ENCODE measurements around the gene PSMD3.

Gene PSMD3

DNA sequence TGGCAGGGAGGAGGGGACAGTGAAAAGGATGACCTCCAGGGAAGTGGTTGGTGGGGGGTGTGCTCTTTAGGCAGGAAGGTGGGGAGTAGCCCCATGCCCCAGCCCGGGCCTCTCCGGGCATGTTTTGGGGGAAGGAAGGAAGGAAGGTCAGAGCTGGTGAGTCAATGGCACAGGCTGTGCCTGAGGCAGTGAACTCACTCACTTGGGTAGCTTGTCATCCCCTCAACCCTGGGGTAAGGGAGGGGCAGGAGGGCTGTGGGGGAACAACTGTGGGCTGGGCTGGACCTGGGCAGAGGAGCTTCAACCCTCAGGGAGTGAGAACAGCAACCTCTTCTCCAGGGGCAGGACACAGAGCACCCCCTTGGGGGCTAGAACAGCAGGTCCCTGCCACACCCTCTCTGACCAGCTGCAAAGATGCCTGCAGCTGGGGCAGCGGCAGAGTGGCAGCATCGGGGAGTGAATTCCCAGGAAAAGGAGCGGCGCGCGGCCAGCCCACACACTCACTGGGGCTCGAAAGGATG lies 40.9 kb downstream of the PSMD3 start:
- H3K4me1 ChIP-seq (ENCODE audit: control insufficient read depth in 1 of 2, insufficient read depth in 2 of 2, low read length in 2 of 2) = peaks cover 0 to 5% of the 10 kb centered on the region in 2 donors
- no peaks in the 10 kb centered on the region for H3K9me3 ChIP-seq (ENCODE audit: control insufficient read depth in 1 of 2, low read length in 2 of 2)
- no peaks in the 10 kb centered on the region for H3K27me3 ChIP-seq (ENCODE audit: control insufficient read depth in 1 of 2, insufficient read depth in 2 of 2, low read length in 2 of 2)
- no peak overlapping the region for H3K4me3 ChIP-seq (ENCODE audit: low read depth in 1 of 2, low read length in 2 of 2)
- H3K9ac ChIP-seq (ENCODE audit: low read depth in 1 of 2, low read length in 2 of 2) = no peak overlapping the region
- H3K27ac ChIP-seq (ENCODE audit: low read depth, low read length) = no peak overlapping the region
- H3K36me3 ChIP-seq (ENCODE audit: control insufficient read depth in 1 of 2, insufficient read depth in 2 of 2, low read length in 2 of 2) = peaks cover 23 to 61% of the 10 kb centered on the region in 2 donors

DNA sequence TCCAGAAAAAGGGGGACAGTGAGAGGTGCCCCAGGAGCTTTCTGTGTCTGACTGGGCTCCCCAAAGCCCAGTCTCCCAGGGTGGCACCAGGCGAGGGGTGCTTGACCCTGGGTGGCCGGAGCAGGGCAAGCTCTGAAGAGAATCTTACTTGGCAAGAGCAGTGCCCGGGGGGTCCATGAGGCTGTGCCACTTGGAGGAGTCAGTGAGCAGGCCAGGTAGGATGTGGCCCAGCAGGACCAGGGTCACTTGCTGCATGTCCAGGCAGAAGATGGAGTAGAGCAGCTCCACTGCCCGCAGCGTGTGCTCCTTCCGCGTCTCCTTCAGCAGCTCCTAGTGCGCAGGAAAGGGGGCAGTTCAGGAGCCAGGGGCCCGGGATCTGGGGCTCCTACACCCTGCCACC lies 41.9 kb downstream of the PSMD3 start:
- Histone ChIP-seq H3K4me3 (ENCODE audit: low read depth in 1 of 2, low read length in 2 of 2) (no peak overlapping the region), H3K27me3 (ENCODE audit: control insufficient read depth in 1 of 2, insufficient read depth in 2 of 2, low read length in 2 of 2) (no peaks in the 10 kb centered on the region), H3K27ac (ENCODE audit: low read depth, low read length) (no peak overlapping the region), H3K9me3 (ENCODE audit: control insufficient read depth in 1 of 2, low read length in 2 of 2) (no peaks in the 10 kb centered on the region), H3K36me3 (ENCODE audit: control insufficient read depth in 1 of 2, insufficient read depth in 2 of 2, low read length in 2 of 2) (peaks cover 26 to 67% of the 10 kb centered on the region in 2 donors), H3K9ac (ENCODE audit: low read depth in 1 of 2, low read length in 2 of 2) (no peak overlapping the region), H3K4me1 (ENCODE audit: control insufficient read depth in 1 of 2, insufficient read depth in 2 of 2, low read length in 2 of 2) (peaks cover 0 to 9% of the 10 kb centered on the region in 2 donors)

- Histone ChIP-seq H3K4me3 (ENCODE audit: low read depth in 1 of 2, low read length in 2 of 2) (no peak overlapping the region), H3K36me3 (ENCODE audit: control insufficient read depth in 1 of 2, insufficient read depth in 2 of 2, low read length in 2 of 2) (peaks cover 26 to 71% of the 10 kb centered on the region in 2 donors), H3K27ac (ENCODE audit: low read depth, low read length) (no peak overlapping the region), H3K4me1 (ENCODE audit: control insufficient read depth in 1 of 2, insufficient read depth in 2 of 2, low read length in 2 of 2) (peaks cover 0 to 9% of the 10 kb centered on the region in 2 donors), H3K9me3 (ENCODE audit: control insufficient read depth in 1 of 2, low read length in 2 of 2) (no peaks in the 10 kb centered on the region), H3K27me3 (ENCODE audit: control insufficient read depth in 1 of 2, insufficient read depth in 2 of 2, low read length in 2 of 2) (no peaks in the 10 kb centered on the region), H3K9ac (ENCODE audit: low read depth in 1 of 2, low read length in 2 of 2) (no peak overlapping the region)
Measured at GRCh38 chr17:40022961-40023541, 42.4 kb downstream of the PSMD3 start.

DNA sequence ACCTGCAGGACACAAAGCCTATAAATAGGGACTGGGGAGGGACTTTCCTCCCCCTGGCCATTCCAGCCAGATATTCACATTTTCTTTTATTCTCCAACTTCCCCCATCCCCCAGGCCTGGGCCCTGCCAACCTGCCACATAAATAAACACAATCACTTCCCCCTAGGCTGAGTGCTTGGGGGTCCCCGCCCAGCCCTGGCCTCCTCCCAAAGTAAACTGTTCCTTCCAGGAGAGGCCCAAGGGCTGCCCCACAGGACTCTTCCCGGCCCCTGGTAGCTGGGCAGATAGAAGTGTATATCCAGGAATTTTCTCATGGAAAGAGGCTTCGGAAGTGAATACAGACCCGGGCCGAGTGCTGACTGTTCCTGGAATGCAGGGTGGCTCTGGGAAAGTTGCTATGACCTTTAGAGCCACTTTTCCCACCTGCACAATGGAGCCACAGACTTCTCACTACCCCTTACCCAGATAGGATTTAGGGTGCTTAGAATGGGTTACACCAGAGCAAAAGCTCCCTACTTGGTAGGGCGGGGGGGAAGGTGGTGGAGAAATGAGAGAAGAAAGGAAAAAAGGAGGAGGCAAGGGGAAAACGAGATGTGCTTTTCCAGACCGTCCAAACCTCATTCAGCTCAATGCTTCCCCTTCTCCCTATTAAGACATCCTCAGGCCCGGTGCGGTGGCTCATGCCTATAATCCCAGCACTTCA lies 43.1 kb downstream of the PSMD3 start:
- Histone ChIP-seq H3K9me3 (ENCODE audit: control insufficient read depth in 1 of 2, low read length in 2 of 2) (no peaks in the 10 kb centered on the region), H3K4me1 (ENCODE audit: control insufficient read depth in 1 of 2, insufficient read depth in 2 of 2, low read length in 2 of 2) (peaks cover 0 to 9% of the 10 kb centered on the region in 2 donors), H3K9ac (ENCODE audit: low read depth in 1 of 2, low read length in 2 of 2) (no peak overlapping the region), H3K36me3 (ENCODE audit: control insufficient read depth in 1 of 2, insufficient read depth in 2 of 2, low read length in 2 of 2) (peaks cover 31 to 75% of the 10 kb centered on the region in 2 donors), H3K27me3 (ENCODE audit: control insufficient read depth in 1 of 2, insufficient read depth in 2 of 2, low read length in 2 of 2) (no peaks in the 10 kb centered on the region), H3K4me3 (ENCODE audit: low read depth in 1 of 2, low read length in 2 of 2) (no peak overlapping the region), H3K27ac (ENCODE audit: low read depth, low read length) (no peak overlapping the region)

GRCh38 chr17:40024901-40025300 lies 44.3 kb downstream of the PSMD3 start:
- H3K4me1 ChIP-seq (ENCODE audit: control insufficient read depth in 1 of 2, insufficient read depth in 2 of 2, low read length in 2 of 2) = peaks cover 0 to 9% of the 10 kb centered on the region in 2 donors
- H3K27ac ChIP-seq (ENCODE audit: low read depth, low read length) = no peak overlapping the region
- H3K27me3 ChIP-seq (ENCODE audit: control insufficient read depth in 1 of 2, insufficient read depth in 2 of 2, low read length in 2 of 2) = no peaks in the 10 kb centered on the region
- H3K36me3 ChIP-seq (ENCODE audit: control insufficient read depth in 1 of 2, insufficient read depth in 2 of 2, low read length in 2 of 2) = peaks cover 34 to 75% of the 10 kb centered on the region in 2 donors
- no peak overlapping the region for H3K9ac ChIP-seq (ENCODE audit: low read depth in 1 of 2, low read length in 2 of 2)
- H3K9me3 ChIP-seq (ENCODE audit: control insufficient read depth in 1 of 2, low read length in 2 of 2) = no peaks in the 10 kb centered on the region
- no peak overlapping the region for H3K4me3 ChIP-seq (ENCODE audit: low read depth in 1 of 2, low read length in 2 of 2)

DNA sequence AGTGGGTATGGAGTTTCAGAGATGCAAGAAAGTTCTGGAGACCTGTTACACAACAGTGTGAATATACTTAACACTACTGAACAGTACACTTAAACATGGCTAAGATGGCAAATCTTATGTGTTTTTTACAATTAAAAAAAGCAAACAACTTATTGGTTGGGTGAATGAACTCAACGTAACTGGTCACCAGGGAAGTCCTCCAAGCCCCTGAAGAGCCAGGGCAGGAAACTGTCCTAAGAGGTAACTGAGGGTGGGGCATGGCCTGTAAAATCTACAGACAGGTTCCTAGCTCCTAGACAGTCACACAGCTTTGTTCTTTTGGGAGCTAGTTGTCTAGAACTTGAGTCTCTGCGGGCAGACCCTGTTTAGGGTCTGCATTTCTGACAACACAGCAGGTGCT lies 45.0 kb downstream of the PSMD3 start:
- Histone ChIP-seq H3K27ac (ENCODE audit: low read depth, low read length) (no peak overlapping the region), H3K4me1 (ENCODE audit: control insufficient read depth in 1 of 2, insufficient read depth in 2 of 2, low read length in 2 of 2) (peaks cover 0 to 9% of the 10 kb centered on the region in 2 donors), H3K36me3 (ENCODE audit: control insufficient read depth in 1 of 2, insufficient read depth in 2 of 2, low read length in 2 of 2) (peaks cover 32 to 72% of the 10 kb centered on the region in 2 donors), H3K27me3 (ENCODE audit: control insufficient read depth in 1 of 2, insufficient read depth in 2 of 2, low read length in 2 of 2) (no peaks in the 10 kb centered on the region), H3K4me3 (ENCODE audit: low read depth in 1 of 2, low read length in 2 of 2) (no peak overlapping the region), H3K9ac (ENCODE audit: low read depth in 1 of 2, low read length in 2 of 2) (no peak overlapping the region), H3K9me3 (ENCODE audit: control insufficient read depth in 1 of 2, low read length in 2 of 2) (no peaks in the 10 kb centered on the region)

DNA sequence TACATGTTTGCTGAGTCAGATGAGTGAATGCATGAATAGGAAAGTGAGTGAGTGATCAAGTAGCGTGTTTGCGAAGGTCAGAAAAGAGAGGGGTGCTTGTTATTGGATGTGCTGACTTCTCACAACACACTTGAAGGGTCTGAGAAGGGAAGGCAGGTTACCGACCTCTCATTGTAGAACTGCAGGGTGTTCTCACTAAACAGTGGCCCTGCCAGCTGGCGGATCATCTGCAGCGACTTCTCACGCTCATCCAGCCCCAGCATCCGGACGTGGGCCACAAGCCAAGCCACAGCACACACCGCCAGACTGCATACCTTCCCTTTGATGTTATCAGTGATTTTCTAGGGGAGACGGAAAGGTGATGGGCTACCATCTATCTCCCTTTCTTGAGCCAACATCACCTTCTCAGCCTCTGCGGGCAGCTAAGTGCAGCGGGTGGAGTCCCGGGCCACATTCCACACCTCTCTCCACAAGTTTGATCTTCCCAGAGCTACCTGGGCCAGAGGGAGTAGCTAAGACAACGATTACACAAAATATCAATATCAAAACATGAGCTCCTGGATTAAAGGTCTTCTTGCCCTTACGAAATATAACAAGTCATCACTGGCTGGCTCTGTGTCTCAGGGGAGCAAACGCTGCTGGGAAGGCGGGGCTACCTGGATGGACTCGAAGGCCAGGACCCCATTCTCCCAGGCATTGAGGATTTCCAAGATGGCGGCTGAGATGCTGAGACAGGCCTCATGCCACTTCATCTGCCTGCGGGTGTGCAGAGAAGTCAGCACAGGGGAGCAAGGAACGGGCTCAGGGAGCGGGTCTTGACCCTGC lies 45.6 kb downstream of the PSMD3 start:
- Histone ChIP-seq H3K4me1 (ENCODE audit: control insufficient read depth in 1 of 2, insufficient read depth in 2 of 2, low read length in 2 of 2) (peaks cover under 1 to 9% of the 10 kb centered on the region in 2 donors), H3K9ac (ENCODE audit: low read depth in 1 of 2, low read length in 2 of 2) (no peak overlapping the region), H3K36me3 (ENCODE audit: control insufficient read depth in 1 of 2, insufficient read depth in 2 of 2, low read length in 2 of 2) (peaks cover 35 to 74% of the 10 kb centered on the region in 2 donors), H3K27me3 (ENCODE audit: control insufficient read depth in 1 of 2, insufficient read depth in 2 of 2, low read length in 2 of 2) (no peaks in the 10 kb centered on the region), H3K9me3 (ENCODE audit: control insufficient read depth in 1 of 2, low read length in 2 of 2) (no peaks in the 10 kb centered on the region), H3K4me3 (ENCODE audit: low read depth in 1 of 2, low read length in 2 of 2) (no peak overlapping the region), H3K27ac (ENCODE audit: low read depth, low read length) (no peak overlapping the region)

DNA sequence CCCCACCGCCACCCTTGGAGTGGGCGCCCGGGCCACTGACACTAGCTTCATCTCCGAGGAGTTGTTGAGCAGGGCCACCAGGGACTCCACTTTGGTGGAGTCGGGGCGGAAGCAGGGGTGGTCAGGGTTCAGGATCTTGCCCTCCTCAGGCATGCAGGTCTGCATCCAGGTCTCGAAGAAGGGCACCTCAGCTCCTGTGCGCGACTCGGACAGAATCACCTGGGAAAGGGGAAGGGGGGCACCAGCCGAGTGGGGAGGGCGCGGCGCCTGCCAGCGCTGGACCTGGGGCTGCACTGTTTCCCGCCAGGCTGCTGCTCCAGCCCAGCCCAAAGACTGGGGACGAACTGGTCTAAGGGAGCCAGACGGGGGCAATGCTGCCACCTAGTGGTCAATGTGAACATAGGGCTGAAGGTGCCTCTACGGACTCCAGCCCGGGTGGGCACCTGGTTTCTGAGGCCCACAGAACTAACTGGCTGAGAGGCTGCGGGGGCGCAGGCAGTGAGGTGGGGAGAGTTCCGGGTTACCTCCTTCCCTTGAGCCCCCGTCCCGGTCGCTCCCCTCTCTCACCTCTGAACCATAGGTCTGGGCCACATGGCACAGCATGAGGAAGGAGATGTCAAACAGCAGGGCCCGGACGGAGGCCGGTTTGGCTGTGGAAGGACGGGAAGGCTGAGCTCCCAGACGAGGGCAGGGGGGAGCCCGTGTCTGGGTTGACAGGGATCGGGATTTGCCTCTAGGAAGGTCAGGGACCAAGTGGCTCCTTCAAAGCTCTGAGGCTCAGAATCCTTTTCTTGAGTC lies 46.4 kb downstream of the PSMD3 start:
- H3K36me3 ChIP-seq (ENCODE audit: control insufficient read depth in 1 of 2, insufficient read depth in 2 of 2, low read length in 2 of 2) = peaks cover 43 to 75% of the 10 kb centered on the region in 2 donors
- H3K9ac ChIP-seq (ENCODE audit: low read depth in 1 of 2, low read length in 2 of 2) = no peak overlapping the region
- H3K27ac ChIP-seq (ENCODE audit: low read depth, low read length) = no peak overlapping the region

DNA sequence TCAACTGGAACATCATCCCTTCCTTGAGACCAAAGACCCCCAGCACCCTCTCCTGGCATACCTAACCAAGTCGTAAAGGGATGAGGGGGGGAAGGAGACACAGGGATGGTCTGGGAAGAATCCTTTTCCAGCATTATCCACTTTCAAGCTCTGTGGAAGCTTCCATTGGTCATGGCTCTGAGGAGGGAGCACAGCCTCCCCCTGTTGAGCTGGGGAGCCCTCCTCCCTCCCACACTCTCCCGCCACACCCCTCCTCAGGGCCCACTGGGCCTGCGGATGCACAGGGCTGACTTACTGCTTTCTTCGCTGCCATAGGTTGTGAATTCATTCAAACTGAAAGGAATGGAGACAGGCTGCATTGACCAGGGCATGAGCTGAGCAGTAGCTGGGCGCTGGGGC lies 47.0 kb downstream of the PSMD3 start:
- peaks cover 12 to 21% of the 10 kb centered on the region in 2 donors for H3K4me1 ChIP-seq (ENCODE audit: control insufficient read depth in 1 of 2, insufficient read depth in 2 of 2, low read length in 2 of 2)
- no peaks in the 10 kb centered on the region for H3K9me3 ChIP-seq (ENCODE audit: control insufficient read depth in 1 of 2, low read length in 2 of 2)
- no peaks in the 10 kb centered on the region for H3K27me3 ChIP-seq (ENCODE audit: control insufficient read depth in 1 of 2, insufficient read depth in 2 of 2, low read length in 2 of 2)
- H3K4me3 ChIP-seq (ENCODE audit: low read depth in 1 of 2, low read length in 2 of 2) = no peak overlapping the region
- H3K9ac ChIP-seq (ENCODE audit: low read depth in 1 of 2, low read length in 2 of 2) = no peak overlapping the region
- peaks cover 44 to 75% of the 10 kb centered on the region in 2 donors for H3K36me3 ChIP-seq (ENCODE audit: control insufficient read depth in 1 of 2, insufficient read depth in 2 of 2, low read length in 2 of 2)
- H3K27ac ChIP-seq (ENCODE audit: low read depth, low read length) = no peak overlapping the region

More for the DNA sequence above, 46.4 kb downstream of the PSMD3 start:
- peaks cover 9 to 17% of the 10 kb centered on the region in 2 donors for H3K4me1 ChIP-seq (ENCODE audit: control insufficient read depth in 1 of 2, insufficient read depth in 2 of 2, low read length in 2 of 2)
- H3K9me3 ChIP-seq (ENCODE audit: control insufficient read depth in 1 of 2, low read length in 2 of 2) = no peaks in the 10 kb centered on the region
- no peak overlapping the region for H3K4me3 ChIP-seq (ENCODE audit: low read depth in 1 of 2, low read length in 2 of 2)
- H3K27me3 ChIP-seq (ENCODE audit: control insufficient read depth in 1 of 2, insufficient read depth in 2 of 2, low read length in 2 of 2) = no peaks in the 10 kb centered on the region
